ENCODE results near the gene AKAP13.
A peak's percentile ranks its signal among the peaks of the same experiment; 100 is the strongest.

The AKAP13 gene

GRCh38 chr15:85706779-85707518 lies 326.5 kb downstream of the AKAP13 start:
- peak; percentile 81 for DNase-seq (ENCODE audit: low read depth)

- peak; percentile 69 for DNase-seq (ENCODE audit: low read depth)
These were observed 327.3 kb downstream of the AKAP13 start for GRCh38 chr15:85707519-85708338.

- no peak for DNase-seq (ENCODE audit: low read depth)
These were observed 328.1 kb downstream of the AKAP13 start for GRCh38 chr15:85708402-85708941.

GRCh38 chr15:85709250-85709649 lies 328.8 kb downstream of the AKAP13 start:
- DNase-seq (ENCODE audit: low read depth): no peak

GRCh38 chr15:85710340-85710842 lies 330.0 kb downstream of the AKAP13 start:
- DNase-seq (ENCODE audit: low read depth): no peak

GRCh38 chr15:85711580-85712192 lies 331.3 kb downstream of the AKAP13 start:
- no peak for DNase-seq (ENCODE audit: low read depth)

GRCh38 chr15:85716261-85716660 lies 335.9 kb downstream of the AKAP13 start:
- no peak for DNase-seq (ENCODE audit: low read depth)

- DNase-seq (ENCODE audit: low read depth): no peak
These were observed 336.8 kb downstream of the AKAP13 start for GRCh38 chr15:85717212-85717611.

GRCh38 chr15:85718271-85718971 lies 338.0 kb downstream of the AKAP13 start:
- DNase-seq (ENCODE audit: low read depth): no peak

- no peak for DNase-seq (ENCODE audit: low read depth)
These were observed 338.6 kb downstream of the AKAP13 start for GRCh38 chr15:85718981-85719380.

- no peak for DNase-seq (ENCODE audit: low read depth)
These were observed 342.2 kb downstream of the AKAP13 start for GRCh38 chr15:85722374-85723152.

GRCh38 chr15:85723960-85724945 lies 343.9 kb downstream of the AKAP13 start:
- DNase-seq (ENCODE audit: low read depth): no peak

GRCh38 chr15:85725019-85725418 lies 344.6 kb downstream of the AKAP13 start:
- DNase-seq (ENCODE audit: low read depth): peak; percentile 73

- DNase-seq (ENCODE audit: low read depth): peak; percentile 27
These were observed 345.2 kb downstream of the AKAP13 start for GRCh38 chr15:85725564-85725963.

- no peak for DNase-seq (ENCODE audit: low read depth)
These were observed 346.1 kb downstream of the AKAP13 start for GRCh38 chr15:85726454-85726853.

- DNase-seq (ENCODE audit: low read depth): peak; percentile 61
These were observed 346.7 kb downstream of the AKAP13 start for GRCh38 chr15:85727068-85727467.

GRCh38 chr15:85730001-85730820 lies 349.8 kb downstream of the AKAP13 start:
- peak; percentile 63 for DNase-seq (ENCODE audit: low read depth)

- no peak for DNase-seq (ENCODE audit: low read depth)
These were observed 353.0 kb downstream of the AKAP13 start for GRCh38 chr15:85733416-85733815.

- DNase-seq (ENCODE audit: low read depth): no peak
These were observed 356.7 kb downstream of the AKAP13 start for GRCh38 chr15:85737061-85737460.

Data from iris pigment epithelial cell (primary cell).